Activated T-cell treated with anti-CD3 and anti-CD28 coated beads for 1 hour (primary cell): Measurements from ENCODE around the gene GALNT12.

Experiments
- DNase-seq: peaks from one replicate; pipeline ENCODE4 v3.0.0-alpha.2; 2020; ENCODE audit warnings: low read depth

Gene GALNT12

DNA sequence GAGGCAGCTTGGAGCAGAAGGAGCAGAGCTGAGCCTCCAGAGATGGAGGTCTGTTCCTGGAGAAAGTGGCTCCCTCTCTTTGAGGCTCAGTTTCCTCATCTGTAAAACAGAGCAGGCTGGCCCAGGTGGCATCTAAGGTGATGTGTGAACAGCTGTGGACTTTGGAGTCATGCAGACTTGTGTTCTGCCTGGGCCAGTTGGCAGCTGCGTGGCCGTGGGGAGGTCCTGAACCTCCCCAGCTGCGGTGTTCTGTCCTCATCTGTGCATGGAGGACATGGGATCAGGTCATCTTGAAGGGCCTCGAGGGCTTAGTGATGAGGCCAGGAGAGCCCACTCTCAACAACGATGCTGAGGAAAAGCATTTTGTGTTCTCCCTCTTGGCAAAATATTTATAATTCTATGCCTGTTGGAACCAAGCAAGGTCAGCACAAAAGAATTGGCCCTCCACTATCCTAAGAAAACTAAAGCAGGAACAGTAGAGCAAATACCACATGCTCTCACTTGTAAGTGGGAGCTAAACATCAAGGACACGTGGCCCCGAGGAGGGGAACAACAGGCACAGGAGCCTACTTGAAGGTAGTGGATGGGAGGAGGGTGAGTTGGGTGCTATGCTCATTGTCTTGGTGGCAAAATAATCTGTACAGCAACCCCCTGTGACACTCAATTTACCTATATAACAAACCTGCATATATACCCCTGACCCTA is 73.0 kb downstream of the GALNT12 start:
- DNase-seq: no peak

DNA sequence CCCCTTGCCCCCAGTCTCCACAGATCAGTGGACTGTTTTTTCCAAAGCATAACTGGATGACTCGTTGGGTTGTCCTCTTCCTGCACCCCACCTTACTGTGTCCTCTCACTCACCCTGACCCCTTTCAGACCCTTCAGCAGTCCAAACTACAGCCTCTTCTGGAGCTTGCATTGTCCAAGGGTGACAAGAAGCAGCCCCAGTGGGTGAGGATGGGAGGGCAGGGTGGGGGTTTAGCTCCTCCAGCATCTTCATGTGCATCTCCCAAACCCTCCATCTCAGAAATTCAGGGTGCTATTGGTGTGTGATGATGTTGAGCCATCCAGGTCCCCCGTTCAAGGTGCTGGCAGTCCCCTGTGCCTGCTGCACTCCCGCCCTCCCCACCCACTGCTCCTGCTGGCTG is 73.9 kb downstream of the GALNT12 start:
- DNase-seq: no peak

DNA sequence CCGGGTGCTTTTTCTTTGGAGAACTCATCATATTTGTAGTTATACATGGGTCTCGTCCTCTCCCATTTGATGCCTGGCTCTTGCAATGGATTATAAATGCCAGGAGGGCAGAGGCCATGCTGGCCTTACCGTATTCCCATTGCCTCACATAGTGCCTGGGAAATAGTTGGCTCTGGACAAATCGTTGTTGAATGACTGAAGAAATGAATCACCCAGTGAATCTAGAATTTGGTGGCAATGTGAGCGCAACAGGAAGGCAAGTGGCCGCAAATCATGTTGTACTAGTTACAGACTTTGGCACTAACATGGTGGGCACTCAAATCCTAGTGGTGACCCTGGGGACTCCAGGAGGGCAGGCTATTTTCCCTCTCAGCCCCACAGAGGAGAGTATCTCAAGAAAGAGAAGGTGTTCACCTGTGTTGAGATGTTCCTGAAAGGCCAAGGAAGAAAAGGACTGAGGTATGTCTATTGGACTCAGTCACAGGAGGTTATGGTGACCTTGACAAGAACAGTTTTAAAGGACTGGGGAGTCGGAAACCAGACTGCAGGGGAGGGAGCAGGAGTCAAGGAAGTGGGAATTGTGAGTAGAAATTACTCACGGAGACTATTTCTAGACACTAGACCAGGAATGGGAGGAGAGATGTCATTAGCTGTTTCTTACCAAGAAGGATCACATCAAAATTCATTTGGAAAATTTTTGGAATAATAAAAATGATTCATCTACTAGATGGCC is 74.5 kb downstream of the GALNT12 start:
- DNase-seq: no peak

DNA sequence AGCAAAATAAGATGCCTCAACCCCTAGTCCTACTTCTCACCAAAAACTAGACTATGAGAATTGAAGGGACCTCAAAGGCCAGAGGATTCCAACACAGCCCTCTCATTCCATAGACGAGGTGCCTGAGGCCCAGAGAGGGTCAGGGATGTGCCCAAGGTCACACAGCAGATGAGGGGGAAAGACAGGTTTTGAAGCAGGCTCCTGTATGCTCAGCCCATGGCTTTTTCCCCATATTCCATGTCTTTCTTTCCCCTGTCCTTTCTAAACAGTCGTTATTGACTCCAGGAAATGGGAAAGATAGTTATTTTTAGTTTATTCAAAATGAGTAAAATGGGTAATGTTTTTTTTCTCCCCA is 75.1 kb downstream of the GALNT12 start:
- no peak for DNase-seq

DNA sequence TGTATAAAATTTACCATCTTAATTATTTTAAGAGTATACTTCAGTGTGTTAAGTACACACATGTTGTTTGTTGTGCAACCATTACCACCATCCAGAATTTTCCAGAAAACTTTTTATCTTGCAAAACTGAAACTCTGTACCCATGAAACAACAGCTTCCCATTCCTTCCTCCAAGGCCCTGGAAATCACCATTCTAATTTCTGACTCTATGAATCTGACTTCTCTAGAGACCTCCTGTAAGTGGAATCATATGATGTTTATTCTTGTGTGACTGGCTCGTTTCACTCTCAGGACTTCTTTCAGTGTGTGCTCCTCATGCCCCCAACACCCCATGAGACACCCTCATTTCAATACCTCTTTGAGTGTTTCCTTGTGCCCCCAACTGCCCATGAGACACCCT is 75.8 kb downstream of the GALNT12 start:
- DNase-seq: no peak

DNA sequence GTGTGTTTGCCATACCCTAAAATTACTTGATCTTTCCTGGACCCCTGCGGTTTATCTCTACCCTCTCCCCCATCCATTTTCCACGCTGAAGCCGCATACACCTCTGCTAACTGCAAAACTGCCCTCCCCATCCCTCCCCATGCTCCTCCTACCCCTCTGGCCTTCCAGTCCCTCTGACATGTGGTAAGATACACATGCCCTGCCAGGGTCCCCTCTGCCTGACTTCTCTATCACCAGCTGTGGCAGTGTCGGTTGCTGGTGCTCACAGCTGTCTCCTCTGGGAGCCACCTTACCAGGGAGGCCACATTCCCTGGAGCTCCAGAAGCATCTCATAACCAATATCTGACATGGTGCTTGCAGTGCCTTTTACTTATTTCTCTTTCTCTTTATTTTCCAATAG is 77.4 kb downstream of the GALNT12 start:
- DNase-seq: no peak

DNA sequence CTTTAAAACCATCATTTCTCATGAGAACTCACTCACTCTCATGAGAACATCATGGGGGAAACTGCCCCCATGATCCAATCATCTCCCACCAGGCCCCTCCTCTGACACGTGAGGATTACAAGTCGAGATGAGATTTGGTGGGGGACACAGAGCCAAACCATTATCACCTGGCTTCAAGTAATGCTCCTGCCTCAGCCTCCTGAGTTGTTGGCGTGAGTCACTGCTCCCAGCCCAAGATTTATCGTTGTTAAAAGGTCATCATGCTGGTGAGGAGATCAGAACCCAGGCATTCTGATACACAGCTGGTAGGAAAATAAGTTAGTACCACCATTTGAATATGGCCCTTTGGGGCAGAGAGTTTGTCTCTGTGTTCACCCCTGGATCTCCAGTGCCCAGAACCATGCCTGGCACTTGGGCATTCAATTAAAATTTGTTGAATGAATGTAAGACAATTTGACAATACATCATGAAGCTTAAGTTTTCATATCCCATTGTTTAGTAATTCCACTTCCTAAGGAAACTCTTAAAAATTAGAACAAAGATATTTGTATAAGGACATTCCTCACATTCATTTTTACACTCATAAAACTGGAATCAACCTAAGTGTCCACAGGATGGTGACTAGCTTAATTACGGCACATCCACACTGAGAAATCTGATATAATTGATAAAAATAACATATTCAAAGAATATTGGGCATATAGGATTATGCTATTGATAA is 78.3 kb downstream of the GALNT12 start:
- no peak for DNase-seq

DNA sequence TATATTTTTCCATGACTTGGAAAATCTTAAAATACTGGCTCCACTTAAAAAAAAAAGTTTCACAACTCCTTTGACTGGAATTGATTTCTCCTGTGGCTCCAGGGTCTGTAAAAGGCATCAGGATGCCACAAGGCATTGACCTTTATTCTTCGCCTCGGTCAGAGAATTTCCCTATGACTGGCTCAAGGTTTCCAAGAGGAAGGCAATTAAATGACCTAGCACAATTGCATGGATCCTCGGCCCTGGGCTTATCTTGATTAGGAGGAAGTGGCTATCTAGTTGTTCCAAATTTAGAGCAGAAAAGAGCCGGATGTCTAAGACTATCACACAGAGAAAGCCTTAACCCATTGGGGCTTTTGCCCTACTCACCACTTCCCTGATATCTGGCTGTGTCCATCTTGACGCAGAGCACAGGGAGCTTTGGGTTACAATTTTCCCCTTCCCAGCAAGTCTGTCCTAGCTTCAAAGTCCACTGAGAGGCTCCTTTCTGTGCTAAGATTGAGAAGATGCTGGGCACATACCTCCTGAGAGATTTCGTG is 79.3 kb downstream of the GALNT12 start:
- no peak for DNase-seq

DNA sequence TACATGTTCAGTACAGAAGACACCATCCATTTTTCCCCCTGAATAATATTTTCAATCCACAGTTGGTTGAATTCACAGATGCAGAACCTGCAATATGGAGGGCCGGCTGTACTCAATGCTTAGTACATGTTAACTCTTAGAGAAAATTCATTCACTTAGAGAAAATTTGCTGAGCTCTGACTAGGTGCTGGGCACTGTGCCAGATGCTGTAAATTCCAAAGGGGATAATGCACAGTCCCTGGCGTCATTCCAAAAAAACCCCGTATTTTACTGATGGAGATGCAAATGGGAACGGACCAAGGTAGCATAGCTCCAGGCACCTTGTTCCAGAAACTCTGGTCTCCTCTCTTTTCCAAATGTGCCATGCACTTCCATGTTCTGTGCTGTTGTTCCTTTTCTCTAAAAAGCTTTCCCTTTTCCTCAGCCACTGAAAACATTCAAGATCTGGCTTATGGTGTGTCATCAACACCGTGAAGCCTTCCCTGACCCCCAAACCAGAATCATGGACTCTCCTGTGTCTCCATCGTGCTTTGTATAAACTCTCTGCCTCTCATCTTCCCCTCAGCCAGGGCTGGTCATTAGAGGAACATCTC is 80.5 kb downstream of the GALNT12 start:
- no peak for DNase-seq

DNA sequence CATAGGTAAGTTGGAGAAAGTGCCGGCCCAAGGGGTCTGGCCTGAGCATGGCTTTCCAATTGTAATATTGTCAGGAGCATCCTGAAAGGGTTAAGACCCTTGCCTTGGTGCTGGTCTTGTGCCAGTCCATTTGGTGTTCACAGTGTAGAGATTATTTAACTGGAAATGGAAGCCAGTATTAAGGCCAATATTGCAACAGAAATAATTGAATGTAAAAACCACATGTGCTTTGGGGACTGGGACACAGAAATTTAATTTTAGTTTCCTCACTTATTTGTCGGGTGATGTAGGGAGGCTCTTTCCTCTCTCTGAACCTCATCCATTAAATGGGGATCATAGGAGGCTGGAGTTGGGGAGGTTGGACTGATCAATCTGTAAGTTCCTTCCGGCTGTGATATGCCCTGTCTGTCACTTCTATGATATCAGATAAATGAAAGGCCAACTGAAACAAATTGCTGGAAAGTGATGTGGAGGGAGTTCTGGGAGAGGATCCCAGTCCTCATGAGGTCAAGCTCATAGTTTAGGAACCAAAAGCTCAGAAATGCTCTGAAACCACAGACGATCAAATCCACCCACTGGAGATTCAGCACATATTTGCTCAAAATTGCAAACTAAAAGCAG is 81.4 kb downstream of the GALNT12 start:
- no peak for DNase-seq

DNA sequence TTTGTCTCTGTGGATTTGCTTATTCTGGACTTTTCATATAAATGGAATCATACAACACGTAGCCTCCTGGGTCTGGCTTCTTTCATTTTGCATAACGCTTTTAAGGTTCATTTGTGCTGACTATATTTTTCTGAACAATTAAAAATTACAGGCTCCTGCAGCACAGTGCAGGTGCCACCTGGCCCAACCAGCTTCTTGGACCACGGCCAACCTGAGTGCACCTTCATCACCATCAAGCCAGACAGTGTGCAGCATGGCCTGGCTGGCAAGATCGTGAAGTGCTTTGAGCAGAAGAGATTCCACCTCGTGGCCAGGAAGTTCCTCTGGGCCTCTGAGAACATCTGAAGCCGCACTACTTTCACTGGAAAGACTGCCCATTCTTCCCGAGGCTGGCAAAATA is 82.8 kb downstream of the GALNT12 start:
- no peak for DNase-seq

DNA sequence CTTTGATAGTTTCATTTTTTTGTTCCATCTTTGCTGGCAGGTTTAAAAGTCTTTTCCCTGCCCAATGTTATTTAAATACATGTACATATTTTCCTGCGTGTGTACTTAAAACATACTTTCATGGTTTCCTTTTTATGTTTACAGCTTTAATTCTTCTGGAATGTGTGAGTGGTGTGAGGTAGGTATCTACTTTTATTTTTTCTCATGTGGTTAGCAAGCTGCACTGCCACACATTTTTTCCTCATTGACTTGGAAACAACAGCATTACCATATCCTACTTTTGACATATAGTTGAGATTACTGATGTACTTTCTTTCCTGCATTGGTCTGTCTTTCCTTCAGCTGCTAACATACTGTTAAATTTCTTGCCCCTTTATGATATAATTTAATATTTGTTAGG is 84.8 kb downstream of the GALNT12 start:
- no peak for DNase-seq

DNA sequence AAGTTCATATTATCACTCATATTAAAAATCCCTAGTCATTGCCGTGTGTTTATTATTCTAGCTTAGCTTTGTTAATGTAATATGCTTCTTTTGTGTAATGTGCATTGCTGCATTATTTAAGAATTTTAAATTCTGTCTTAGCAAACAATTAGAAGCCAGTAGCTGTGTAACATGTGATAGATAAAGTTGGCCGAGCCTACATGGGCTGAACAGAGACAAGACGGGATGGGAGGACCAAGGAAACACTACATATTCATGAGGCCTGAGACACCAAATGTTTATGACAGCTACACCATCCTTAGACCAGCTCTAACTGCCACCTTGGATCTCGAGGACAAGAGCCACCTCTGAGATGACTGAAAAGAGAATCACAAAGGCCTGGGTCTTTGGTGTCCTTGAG is 85.2 kb downstream of the GALNT12 start:
- no peak for DNase-seq

DNA sequence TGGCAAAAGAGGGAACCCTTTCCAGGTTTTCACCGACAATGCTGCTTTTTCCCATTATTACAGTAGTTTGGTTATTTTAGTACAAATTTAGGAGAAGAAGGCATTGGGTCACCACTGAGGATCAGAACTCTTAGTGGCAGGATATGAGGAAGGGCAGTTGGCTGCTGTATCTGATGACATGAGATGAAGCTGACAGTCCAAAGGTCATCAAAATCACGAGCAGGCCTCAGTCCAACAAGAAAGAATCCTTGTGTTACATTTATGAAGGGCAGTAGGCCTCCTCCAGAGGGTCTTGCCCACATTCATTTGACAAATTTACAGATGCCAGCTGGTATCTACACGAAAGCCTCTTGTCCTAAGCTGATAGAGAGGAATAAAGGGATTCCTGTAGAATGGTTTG is 86.7 kb downstream of the GALNT12 start:
- DNase-seq: no peak

DNA sequence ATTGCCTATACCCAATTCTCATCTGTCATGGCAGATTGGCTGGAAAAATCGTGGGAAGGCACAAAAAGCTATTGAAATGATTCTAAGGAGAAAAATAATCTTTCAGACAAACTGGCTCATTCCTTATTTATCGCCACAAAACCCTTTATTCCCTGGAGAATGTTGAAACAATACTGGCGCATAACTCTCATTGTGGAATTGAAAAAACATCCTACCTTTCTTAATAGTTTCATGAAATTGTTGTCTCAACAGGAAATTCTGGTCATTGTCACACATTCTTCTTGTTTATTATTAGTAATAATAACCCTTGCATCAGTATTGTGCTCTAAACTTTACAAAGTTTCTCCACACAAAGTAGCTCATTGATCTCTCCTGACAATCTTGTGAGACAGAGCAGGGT is 87.3 kb downstream of the GALNT12 start:
- DNase-seq: no peak

DNA sequence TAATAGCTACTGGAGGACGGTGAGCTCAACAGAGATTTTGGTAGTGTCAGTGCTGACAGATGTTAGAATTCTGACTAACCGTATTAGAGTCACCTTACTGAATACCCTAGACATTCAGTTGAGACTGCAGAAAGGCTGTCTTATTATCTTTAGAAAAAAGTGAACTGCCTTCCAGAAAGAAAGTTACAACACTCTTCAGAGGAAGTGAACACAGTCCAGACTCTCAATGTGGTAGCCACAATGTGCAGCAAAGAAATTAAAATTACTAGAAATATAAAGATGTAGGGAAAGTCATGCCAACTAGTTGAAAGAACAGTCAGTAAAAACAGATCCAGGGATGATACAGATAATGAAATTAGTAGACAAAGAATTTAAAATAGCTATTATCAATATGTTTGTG is 89.2 kb downstream of the GALNT12 start:
- DNase-seq: no peak

DNA sequence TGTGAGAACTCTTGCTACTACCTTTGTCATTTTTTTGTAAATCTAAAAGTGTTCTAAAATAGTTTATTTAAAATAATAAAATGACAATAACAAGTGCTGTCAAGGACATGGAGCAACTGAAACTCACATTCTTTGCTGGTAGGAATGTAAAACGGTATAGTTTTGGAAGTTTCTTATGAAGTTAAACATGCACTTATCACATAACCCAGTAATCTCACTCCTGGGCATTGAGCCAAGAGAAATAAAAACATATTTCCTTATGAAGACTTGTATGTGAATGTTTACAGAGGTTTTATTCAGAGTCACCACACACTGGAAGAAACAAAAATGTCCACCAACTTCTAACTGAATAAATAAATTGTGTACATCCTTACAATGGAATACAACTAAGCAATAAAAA is 90.3 kb downstream of the GALNT12 start:
- no peak for DNase-seq

DNA sequence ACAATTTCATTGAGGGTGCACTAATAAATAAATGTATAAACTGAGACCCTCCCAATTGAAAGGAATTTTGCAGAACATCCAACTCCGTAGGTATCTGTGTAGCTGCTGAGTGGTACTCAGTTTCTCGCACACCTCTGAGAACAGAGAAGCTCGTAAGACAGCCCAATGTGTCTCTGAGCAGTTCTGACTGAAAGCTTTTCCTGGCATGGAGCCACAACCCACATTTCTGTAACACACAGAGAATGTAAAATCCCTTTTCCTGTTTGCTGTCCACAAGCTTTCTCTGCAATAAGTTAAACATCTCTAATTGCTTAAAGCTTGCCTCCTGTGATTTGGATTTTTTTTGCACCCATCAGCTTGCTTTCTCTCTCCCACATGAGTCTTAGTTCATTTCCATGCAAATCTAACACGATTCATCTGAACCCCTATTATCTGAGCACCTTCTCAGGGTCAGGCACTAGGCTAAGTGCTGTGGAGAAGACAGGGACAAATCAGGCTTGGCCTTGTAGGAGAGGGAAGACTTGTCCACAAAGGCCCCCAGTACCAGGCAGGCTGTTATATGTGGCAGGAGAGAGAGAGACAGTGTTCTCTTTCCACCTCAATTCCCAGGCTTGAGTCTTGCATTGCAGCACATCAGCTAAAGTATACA is 92.1 kb downstream of the GALNT12 start:
- no peak for DNase-seq
